Measurements from ENCODE around the gene ZNF792. TPM values are rescaled to one million over a fixed set of nuclear protein-coding genes. Genes with fewer than 3 reads are reported as not detected.
"Not testable (repeated sequence)": the region's sequence is repeated elsewhere in the genome, so short reads cannot be mapped to it uniquely, and the experiment has no call there.

Gene ZNF792
- total RNA-seq, 4 donors from 2014 or later, result 4.6 to 8.4 (median 6.4) TPM

GRCh38 chr19:34925278-34925855 lies 38.7 kb downstream of the ZNF792 start:
- DNase-seq (ENCODE audit: extremely low spot score), result no peak
- H3K4me1 ChIP-seq, result peaks cover 7 to 18% (median 14%) of the 10 kb centered on the region in 4 donors
- H3K9me3 ChIP-seq, result no peaks in the 10 kb centered on the region
- no peaks in the 10 kb centered on the region for H3K27me3 ChIP-seq
- WGBS, result 81% methylated on average over 4 of the region's 15 CpGs
- H3K4me3 ChIP-seq, result no peak overlapping the region
- TF ChIP-seq POLR2AphosphoS5 (IDR thresholded peaks at IDR 0.05) (no peak), CTCF (IDR thresholded peaks at IDR 0.05) (no peak), EP300 (IDR thresholded peaks at IDR 0.05) (no peak), POLR2A (IDR thresholded peaks at IDR 0.05; ENCODE audit: low read depth) (no peak)
- H3K36me3 ChIP-seq, result peaks cover 0 to 8% (median 3%) of the 10 kb centered on the region in 4 donors
- intact Hi-C loops (cut with DNase I), result no loop called here
- H3K27ac ChIP-seq (replicated peaks in 1 of 4), result no peak overlapping the region

- H3K4me1 ChIP-seq; H3K4me3 ChIP-seq; H3K27me3 ChIP-seq; intact Hi-C loops (cut with DNase I); H3K36me3 ChIP-seq; DNase-seq (ENCODE audit: extremely low spot score); H3K27ac ChIP-seq (replicated peaks in 1 of 4): not testable (repeated sequence)
- H3K9me3 ChIP-seq, result peaks cover 0 to 22% (median 14%) of the 10 kb centered on the region in 4 donors
- 80% methylated on average over 8 of the region's 8 CpGs for WGBS
Measured at GRCh38 chr19:34920090-34920786, 43.8 kb downstream of the ZNF792 start.

- H3K27me3 ChIP-seq, result no peaks in the 10 kb centered on the region
- TF ChIP-seq POLR2AphosphoS5 (IDR thresholded peaks at IDR 0.05) (no peak), EP300 (IDR thresholded peaks at IDR 0.05) (no peak), POLR2A (IDR thresholded peaks at IDR 0.05; ENCODE audit: low read depth) (no peak), CTCF (IDR thresholded peaks at IDR 0.05) (no peak)
- peaks cover 0 to 22% (median 14%) of the 10 kb centered on the region in 4 donors for H3K9me3 ChIP-seq
- H3K4me1 ChIP-seq, result no peaks in the 10 kb centered on the region
- DNase-seq (ENCODE audit: extremely low spot score), result no peak
- 85% methylated on average over 2 of the region's 2 CpGs for WGBS
- H3K4me3 ChIP-seq, result no peak overlapping the region
- no peaks in the 10 kb centered on the region for H3K36me3 ChIP-seq
- intact Hi-C loops (cut with DNase I), result no loop called here
- no peak overlapping the region for H3K27ac ChIP-seq (replicated peaks in 1 of 4)
Measured at GRCh38 chr19:34918190-34918589, 45.8 kb downstream of the ZNF792 start.

- H3K36me3 ChIP-seq; H3K27me3 ChIP-seq; intact Hi-C loops (cut with DNase I); H3K27ac ChIP-seq (replicated peaks in 1 of 4); H3K4me1 ChIP-seq; H3K4me3 ChIP-seq; DNase-seq (ENCODE audit: extremely low spot score): not testable (repeated sequence)
- WGBS, result 88% methylated on average over 3 of the region's 3 CpGs
- H3K9me3 ChIP-seq, result peaks cover 0 to 22% (median 17%) of the 10 kb centered on the region in 4 donors
Measured at GRCh38 chr19:34917144-34917543, 46.9 kb downstream of the ZNF792 start.

GRCh38 chr19:34910770-34911169 lies 53.3 kb downstream of the ZNF792 start:
- H3K36me3 ChIP-seq, result no peaks in the 10 kb centered on the region
- no peak for TF ChIP-seq POLR2A (IDR thresholded peaks at IDR 0.05; ENCODE audit: low read depth)
- TF ChIP-seq CTCF (IDR thresholded peaks at IDR 0.05), result no peak
- TF ChIP-seq EP300 (IDR thresholded peaks at IDR 0.05), result no peak
- no peak for TF ChIP-seq POLR2AphosphoS5 (IDR thresholded peaks at IDR 0.05)
- DNase-seq (ENCODE audit: extremely low spot score), result no peak
- 93% methylated on average over 3 of the region's 3 CpGs for WGBS
- H3K27ac ChIP-seq (replicated peaks in 1 of 4), result no peak overlapping the region
- H3K27me3 ChIP-seq, result peaks cover 0 to 37% (median 1%) of the 10 kb centered on the region in 4 donors
- H3K9me3 ChIP-seq, result peaks cover 0 to 6% (median under 1%) of the 10 kb centered on the region in 4 donors
- H3K4me1 ChIP-seq, result no peaks in the 10 kb centered on the region
- H3K4me3 ChIP-seq, result no peak overlapping the region
- intact Hi-C loops (cut with DNase I), result no loop called here

Other genes starting within 250 kb of the ZNF792 start
- 10 to 100 TPM; 22.6 to 31.6 (median 26.0) TPM for gene ZNF181, start 230.0 kb downstream of the ZNF792 start, total RNA-seq
- 1 to 10 TPM; 5.8 to 7.1 (median 6.7) TPM for gene ZNF599, start 191.0 kb downstream of the ZNF792 start, total RNA-seq
- gene ZNF30, start 37.3 kb downstream of the ZNF792 start, total RNA-seq, result 1 to 10 TPM; 1.3 to 9.6 (median 2.5) TPM
- 10 to 100 TPM; 27.8 to 55.3 (median 52.1) TPM for gene GRAMD1A, start 36.1 kb upstream of the ZNF792 start, total RNA-seq
- gene SCN1B, start 66.2 kb upstream of the ZNF792 start, total RNA-seq, result 10 to 100 TPM in 3 of 4 donors, 1 to 10 TPM in 1; 8.3 to 15.7 (median 12.8) TPM
- gene HPN, start 77.5 kb upstream of the ZNF792 start, total RNA-seq, result under 1 TPM in 3 of 4 donors, not detected in 1; 0.33 to 0.86 (median 0.58) TPM
- gene FXYD3, start 151.6 kb upstream of the ZNF792 start, total RNA-seq, result 1 to 10 TPM in 3 of 4 donors, under 1 TPM in 1; 0.83 to 3.8 (median 3.1) TPM
- 10 to 100 TPM; 32.0 to 58.6 (median 49.2) TPM for gene LGI4, start 170.8 kb upstream of the ZNF792 start, total RNA-seq
- 10 to 100 TPM; 44.4 to 92.6 (median 70.7) TPM for gene FXYD1, start 174.6 kb upstream of the ZNF792 start, total RNA-seq
- under 1 TPM in 1 of 4 donors, not detected in 3; 0.71 TPM for gene FXYD7, start 179.0 kb upstream of the ZNF792 start, total RNA-seq
- 10 to 100 TPM; 26.6 to 49.3 (median 43.0) TPM for gene FXYD5, start 190.5 kb upstream of the ZNF792 start, total RNA-seq